ENCODE results near the gene PLCB2.

PLCB2 gene, protein sequence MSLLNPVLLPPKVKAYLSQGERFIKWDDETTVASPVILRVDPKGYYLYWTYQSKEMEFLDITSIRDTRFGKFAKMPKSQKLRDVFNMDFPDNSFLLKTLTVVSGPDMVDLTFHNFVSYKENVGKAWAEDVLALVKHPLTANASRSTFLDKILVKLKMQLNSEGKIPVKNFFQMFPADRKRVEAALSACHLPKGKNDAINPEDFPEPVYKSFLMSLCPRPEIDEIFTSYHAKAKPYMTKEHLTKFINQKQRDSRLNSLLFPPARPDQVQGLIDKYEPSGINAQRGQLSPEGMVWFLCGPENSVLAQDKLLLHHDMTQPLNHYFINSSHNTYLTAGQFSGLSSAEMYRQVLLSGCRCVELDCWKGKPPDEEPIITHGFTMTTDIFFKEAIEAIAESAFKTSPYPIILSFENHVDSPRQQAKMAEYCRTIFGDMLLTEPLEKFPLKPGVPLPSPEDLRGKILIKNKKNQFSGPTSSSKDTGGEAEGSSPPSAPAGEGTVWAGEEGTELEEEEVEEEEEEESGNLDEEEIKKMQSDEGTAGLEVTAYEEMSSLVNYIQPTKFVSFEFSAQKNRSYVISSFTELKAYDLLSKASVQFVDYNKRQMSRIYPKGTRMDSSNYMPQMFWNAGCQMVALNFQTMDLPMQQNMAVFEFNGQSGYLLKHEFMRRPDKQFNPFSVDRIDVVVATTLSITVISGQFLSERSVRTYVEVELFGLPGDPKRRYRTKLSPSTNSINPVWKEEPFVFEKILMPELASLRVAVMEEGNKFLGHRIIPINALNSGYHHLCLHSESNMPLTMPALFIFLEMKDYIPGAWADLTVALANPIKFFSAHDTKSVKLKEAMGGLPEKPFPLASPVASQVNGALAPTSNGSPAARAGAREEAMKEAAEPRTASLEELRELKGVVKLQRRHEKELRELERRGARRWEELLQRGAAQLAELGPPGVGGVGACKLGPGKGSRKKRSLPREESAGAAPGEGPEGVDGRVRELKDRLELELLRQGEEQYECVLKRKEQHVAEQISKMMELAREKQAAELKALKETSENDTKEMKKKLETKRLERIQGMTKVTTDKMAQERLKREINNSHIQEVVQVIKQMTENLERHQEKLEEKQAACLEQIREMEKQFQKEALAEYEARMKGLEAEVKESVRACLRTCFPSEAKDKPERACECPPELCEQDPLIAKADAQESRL

DNA sequence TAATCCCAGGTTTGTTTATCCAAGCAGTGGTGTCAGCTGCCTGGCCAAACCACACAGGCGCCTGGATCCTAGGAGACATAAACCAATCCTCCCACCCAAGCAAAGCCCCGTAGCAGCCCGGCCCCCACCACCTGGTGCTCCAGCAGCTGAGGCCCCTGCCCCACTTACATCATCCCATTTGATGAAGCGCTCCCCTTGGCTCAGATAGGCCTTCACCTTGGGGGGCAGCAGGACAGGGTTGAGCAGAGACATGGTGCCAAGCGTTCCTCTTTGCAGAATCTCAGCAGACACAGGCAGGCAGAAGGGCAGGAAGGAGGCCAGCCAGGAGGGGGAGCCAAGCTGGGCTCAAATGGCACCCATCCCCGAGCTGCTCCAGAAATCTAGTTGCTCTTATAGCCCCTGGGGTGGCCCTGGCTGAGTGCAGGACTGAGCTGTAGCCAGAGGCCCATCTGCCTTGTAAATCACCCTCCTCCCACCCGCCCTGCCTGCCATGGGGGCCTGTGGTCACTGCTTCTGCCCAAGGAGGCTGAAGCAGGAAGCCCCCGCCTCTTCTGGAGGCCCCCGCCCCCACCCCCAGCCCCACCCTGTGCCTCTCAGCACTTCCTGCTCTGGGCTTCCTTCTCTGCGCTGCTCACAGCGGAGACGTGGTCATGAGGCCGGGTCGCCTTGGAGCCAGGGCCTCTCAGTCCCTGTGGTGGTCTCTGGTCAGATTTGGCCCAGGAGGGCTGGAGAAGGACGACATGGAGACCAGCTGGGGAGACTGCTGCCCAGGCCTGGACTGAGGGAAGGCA lies at the start of gene PLCB2:
TSS of gene PLCB2 (minus strand) at position 515 of the 791 bp plus-strand sequence. CDS start at position 252, 263 bp downstream.
- DNase-seq (ENCODE audit: low read depth in 2 of 2), result peak; percentile 30 to 51

DNA sequence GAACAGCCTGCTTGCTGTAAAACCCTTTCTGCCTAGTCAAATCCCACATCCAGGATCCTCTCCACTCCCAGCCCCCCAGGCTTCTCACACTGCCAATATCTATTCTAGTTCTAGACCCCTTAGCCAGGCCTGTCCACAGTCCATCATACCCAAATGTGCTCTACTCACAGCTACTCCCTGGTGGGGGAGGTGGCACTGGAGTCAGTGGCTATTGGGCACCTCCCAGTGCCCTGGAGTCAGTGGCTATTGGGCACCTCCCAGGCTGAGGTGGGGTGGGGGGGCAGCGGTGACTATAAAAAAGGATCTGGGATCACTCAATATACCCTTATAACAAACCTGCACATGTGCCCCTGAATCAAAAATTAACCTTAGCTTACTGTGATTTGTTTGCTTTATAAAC lies 49.5 kb upstream of the PLCB2 start:
- no peak for DNase-seq (ENCODE audit: low read depth in 2 of 2)

DNA sequence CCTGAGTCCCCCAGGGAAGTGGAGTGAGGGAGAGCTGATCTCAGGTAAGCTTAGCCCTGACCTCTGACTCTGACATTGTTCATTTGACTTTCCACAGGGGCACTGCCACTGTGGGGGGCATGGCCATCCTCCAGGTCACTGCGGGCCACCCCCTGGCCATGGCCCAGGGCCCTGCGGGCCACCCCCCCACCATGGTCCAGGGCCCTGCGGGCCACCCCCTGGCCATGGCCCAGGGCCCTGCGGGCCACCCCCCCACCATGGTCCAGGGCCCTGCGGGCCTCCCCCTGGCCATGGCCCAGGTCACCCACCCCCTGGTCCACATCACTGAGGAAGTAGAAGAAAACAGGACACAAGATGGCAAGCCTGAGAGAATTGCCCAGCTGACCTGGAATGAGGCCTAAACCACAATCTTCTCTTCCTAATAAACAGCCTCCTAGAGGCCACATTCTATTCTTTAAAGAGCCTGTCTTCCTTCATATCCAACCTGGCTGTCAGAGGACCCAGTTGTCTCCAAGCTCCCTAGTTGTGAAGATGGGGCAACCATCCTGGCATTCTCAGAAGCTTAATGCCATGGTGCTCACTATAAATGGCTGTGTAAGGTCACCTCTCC lies 48.3 kb upstream of the PLCB2 start:
- DNase-seq (ENCODE audit: low read depth in 2 of 2), result no peak

DNA sequence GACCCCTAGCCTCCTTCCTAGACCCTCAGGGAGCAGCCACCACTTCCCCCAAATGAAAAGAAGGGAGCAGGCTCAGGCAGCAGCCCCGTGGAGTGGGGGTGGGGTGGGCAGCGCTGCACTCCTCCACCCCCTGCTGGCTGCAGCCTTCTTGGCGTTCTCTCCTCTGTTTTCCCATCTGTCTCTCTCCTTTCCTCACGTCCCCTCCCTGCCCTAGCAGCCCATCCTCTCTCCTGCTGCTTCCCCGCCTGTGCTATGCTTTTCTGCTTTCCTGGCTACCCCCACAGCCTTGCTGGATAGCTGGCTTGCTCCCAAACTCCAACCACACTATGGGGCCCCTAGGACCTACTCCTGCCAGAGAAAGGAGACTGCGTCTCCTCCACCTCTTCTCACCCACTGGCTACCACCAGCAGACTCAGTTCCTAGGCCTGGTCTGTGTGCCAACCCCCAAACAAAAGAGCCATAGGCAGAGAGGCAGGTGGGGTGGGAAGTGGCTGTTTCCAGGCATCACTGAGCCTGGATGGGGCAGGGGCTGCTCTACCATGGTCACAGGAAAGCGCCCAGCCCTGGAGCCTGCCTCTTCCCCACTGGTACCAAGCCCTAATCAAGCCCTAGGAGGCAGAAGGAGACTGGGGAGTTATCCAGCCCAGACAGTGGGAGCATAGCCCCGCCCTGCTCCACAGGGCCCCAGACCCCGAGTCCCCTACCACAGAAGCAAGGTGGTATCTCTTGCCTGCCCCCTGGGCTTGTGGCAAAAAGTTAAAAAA lies 46.9 kb upstream of the PLCB2 start:
- no peak for DNase-seq (ENCODE audit: low read depth in 2 of 2)

DNA sequence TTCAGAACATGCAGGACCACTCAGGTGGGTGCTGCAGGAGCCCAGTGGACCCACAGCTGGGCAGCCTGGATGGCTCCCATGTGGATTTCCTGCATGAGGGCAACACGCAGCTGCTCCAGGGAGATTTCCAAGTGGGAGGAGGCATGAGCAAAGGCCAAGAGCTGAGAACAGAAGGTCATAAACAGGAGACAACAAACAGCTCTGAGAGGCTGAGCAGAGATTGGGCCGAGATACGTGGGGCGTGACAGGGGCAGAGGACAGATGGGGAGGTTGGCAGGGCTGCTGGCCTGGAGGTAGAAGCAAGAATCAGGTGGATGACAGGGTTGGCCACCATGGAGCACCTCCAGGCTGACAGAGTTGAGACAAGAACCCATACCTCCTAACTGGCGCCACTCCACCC lies 46.0 kb upstream of the PLCB2 start:
- no peak for DNase-seq (ENCODE audit: low read depth in 2 of 2)

DNA sequence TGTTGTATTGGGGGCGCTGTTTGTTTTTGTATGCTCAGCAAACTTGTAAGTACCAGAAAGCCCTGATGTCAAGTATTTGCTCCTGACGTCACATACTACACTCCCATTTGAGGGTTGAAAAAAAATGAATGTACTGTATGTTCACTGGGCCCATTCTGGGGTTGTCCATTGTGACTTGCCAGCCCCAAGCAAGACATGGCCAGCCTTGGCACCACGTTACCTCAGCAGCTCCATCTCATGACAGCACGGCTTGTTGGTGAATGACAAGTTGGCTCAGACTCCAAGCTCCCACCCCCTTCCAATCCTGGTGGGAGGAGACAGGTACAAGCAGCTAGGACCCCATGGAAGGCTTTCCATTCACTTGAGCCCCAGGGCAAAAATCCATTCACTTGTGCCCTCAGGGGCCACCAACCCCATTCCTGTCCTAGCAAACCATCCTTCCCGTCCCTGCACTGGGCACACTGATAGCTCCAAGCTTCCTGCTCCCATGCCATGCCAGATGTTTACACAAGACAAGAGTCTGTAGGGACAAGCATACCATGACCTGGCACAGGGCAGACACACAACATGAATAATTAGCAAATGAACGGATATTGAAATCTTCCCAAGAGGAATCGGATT lies 44.7 kb upstream of the PLCB2 start:
- DNase-seq (ENCODE audit: low read depth in 2 of 2), result no peak

DNA sequence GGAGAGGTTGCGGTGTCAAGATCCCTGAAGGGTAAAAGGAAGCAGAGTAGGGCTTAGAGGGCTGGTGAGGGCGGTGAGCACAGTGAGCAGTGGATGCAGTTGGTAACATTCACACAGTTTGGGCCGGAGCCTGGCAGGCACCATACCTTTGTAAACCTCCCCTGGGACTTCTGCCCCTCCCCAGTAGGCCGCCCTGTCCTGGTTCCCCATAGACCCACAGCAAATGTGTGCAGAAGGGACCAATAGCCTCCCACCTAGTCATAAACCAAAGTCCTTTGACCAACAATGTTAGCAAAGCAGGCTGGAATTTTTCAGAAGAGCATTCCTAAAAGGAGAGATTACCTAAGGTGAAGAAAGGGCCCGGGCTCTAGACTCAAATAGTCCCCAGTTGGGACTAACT lies 41.4 kb upstream of the PLCB2 start:
- DNase-seq (ENCODE audit: low read depth in 2 of 2), result no peak

DNA sequence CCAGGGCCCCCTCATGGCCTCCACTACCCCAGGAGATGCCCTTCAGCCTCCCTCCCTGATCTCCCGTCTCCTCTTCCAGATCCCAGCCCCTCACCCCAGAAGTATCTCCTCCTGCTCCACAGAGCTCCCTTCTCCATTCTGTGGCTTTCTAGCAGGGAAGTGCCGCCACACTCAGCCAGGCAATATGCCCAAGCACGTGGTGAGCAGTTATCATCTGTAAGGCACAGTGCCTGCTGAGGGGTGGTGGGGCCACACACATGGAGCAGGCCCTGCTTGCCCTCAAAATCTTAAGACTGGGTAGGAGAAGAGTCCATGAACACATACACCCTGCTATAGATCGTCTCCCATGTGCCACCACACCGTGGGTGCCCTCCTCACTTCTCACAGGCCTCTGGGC lies 40.7 kb upstream of the PLCB2 start:
- no peak for DNase-seq (ENCODE audit: low read depth in 2 of 2)

DNA sequence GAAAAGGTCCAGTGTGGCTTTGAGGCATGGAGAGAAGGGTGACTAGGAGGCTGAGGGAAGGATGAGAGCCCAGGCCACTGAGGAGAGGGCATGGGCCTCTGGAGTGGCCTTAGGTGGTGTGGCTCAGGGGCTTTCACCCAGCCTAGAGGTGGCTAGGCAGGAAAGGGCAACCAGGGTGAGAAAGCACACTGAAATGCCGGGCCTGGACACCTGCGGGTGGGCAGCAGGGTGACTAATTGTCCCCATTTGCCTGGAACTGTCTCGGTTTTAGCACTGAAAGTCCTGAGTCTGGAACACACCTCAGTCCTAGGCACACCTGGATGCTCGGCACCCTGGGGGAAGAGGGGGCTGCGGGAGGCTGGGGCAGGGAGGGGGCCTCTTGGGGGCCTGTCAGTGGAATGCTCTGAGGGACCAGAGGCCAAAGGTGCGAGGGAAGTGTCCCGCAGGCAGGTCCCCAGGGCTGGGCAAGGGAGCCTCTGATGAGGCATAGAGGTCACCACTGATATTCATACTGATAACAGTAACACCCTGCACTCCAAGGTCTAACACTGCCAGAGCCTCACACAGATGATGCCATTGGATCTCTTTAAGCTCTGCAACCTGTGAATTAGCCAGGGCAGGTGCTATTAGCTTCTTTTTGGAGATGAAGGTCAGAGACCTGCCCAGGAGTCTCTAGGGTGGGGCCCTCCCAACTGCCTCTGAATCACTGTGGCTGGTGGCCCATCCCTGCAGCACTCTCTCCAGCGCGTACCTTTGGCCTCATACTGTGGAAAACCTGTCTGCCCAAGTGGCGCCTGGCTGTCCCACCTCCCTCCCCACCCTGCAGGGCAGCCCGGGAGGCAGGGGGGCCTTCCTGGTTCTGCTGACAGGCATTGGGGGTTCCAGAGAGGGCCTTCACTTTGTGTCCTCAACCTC lies 40.1 kb upstream of the PLCB2 start:
- no peak for DNase-seq (ENCODE audit: low read depth in 2 of 2)

DNA sequence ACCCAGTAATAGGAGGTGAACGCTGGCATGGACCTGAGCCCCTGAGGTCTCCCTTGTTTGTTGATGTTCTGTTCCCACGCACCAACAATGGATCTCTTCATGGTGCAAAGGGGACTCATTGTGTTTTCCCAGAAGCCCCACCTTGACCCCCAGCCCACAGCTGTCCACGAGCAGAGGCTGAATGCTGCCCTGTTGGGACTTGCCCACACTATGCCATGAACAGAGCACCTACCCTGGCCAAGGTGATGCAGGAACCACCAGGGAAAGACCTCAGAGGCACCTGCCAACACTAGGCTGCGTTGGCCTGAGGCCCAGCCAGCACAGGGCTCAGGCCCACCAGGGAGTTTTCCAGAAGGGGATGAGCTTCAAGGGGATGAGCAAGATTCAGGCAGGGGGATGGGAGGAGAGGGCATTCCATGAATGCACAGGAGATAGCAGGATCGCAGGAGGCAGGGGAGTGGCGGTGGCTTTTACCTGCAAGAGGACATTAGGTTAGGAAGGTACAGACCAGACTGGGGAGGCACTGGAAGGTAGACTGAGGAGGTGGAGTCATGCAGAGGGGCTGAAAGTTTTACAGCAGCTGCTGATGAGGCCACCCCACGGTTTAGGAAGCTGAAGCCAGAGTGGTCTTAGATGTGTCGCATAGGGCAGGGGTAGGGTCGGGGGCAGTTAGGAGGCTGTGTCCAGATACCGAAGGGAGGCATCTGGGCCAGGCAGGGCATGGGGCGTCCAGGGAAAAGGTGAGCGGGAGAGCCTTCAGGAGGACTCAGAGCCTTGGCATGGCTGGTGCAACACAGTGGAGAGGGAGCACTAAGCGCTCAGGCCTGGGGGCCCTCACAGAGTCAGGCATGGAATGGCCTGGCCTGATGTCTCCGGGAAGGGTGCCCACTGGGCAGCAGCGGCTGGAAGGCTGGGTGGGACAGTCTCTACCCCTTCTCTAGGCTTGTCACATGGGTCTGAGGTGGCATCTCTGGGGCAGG lies 39.1 kb upstream of the PLCB2 start:
- DNase-seq (ENCODE audit: low read depth in 2 of 2), result no peak

DNA sequence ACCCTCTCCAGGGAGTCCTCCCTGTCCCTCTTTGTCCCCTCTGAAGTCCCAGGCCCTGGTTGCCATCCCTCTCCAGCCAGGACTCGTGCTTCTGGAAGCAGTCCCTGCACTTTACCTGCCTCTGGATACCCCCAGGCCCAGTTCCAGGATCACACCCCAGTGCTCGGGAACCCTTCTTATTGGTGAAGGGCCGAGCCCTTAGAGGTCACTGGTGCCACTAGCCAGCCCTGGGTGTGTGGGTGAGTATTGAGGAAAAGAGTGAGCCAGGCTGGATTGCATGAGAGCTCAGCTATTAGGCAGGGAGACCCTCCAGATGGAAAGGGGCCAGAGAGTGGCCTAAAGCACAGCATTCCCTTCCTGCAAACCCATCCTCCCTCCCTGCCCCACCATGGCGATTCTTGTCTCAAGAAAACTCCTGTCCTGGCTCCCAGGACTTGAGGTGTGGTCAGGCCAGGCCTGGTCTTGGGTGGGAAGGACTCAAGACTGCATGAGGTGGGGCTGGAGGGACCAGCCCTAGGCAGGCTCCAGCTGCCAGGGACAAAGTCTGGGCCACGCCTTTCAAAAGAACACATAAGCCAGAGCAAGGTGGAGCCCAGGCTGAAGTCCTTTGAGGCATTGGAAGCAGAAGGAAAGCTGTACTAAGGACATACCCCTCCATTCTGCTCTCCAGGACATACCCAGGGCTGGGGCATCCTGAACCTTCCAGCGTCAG lies 38.3 kb upstream of the PLCB2 start:
- no peak for DNase-seq (ENCODE audit: low read depth in 2 of 2)

DNA sequence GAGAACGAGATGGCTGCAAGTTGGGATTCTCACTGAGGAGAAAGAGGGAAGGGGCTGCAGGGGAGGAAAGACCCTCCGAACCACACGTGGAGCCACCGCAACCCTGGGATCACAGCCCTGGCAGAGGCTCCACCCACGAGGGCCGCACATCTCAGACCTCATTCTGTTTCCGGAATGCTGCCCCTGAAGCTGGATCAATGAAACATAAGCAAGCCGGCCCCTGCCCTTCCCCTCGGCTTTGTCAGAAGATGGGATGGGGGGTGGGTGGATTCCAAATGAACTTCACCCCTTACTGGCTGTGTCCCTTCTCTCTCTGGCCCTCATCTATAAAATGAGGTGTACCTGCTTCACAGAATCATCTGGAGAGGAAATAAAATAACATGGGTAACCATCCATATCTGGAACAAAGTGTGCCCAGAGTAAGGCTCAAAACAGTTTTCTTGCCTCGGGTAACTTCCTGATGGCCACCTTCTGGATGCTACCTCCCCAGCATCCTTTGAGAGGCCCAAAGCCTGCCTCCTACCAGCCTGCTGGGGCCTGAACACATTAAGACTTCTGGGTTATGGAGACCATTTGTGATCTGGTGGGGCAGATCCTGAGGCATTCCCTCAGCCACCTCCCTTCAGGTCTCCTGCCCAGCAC lies 37.6 kb upstream of the PLCB2 start:
- no peak for DNase-seq (ENCODE audit: low read depth in 2 of 2)

DNA sequence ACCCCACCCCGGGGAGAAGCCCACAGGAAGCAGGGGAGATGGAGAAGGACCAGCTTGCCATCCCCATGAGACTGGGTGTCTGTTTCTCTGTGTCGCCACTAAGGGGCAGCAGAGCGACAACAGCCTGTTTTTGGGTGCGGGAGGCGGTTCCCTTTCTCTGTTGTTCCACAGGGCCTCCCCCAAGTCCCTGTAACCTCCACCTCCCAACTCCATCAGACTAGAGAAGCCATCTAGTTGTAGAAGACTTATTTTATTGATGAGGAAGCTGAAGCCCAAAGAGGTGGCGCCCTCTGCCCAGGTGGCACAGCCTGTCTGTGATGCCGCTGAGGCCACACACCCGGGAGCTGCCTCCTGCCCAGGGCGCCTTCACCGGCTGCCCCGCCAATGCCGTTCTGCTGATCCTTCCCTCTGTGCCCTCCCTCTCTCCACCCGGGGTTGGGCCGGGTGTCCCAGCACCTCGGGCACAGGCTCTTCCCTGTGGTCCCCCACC lies 36.9 kb upstream of the PLCB2 start:
- DNase-seq (ENCODE audit: low read depth in 2 of 2), result peak; percentile 49 to 51

DNA sequence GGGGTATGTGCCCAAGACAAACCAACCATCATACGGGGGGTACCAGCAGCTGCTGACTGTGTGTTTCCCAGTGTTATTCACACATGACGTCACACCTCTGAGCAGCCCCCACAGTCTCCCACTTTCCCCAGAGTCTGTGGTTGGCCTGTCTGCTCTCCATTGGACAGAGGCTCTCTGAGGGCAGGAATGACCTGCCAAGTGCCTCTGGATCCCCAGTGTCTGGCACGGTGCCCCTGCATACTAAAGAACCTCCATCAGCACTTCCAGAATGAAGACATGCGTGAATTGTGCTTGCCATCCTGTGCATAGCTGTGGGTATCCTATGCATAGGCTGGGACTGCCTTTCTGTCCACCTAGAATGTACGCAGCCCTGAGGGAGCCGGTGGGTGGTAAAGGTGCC lies 36.5 kb upstream of the PLCB2 start:
- DNase-seq (ENCODE audit: low read depth in 2 of 2), result no peak

DNA sequence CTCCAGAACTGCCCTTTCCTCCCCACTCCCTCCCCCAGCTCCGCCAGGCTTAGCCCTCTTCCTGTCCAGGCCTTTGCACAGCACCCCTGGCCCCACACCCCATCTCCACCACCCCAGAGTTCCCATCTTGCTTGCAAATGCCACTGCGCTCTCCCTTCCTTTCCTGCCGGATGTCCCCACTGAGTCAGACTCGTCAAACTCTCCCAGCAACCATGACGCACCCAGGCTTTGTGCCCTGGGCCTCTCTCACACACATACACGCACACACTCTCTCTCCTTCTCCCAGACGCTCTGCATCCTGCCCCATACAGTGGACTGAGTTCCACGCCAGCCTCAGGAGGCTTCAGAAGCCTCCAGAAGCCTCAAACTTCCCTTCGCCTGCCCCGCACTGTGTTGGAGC lies 35.8 kb upstream of the PLCB2 start:
- DNase-seq (ENCODE audit: low read depth in 2 of 2), result no peak
